Eye (tissue), 1 donor: ENCODE measurements around the gene TRABD2A.
"Not testable (repeated sequence)": the region's sequence is repeated elsewhere in the genome, so short reads cannot be mapped to it uniquely, and the experiment has no call there.

Experiments
- DNase-seq: peaks from one replicate; pipeline ENCODE4 v3.0.0-alpha.2; 2015

TRABD2A gene

GRCh38 chr2:84880645-84881521 is at the start of gene TRABD2A:
TSS of gene TRABD2A (minus strand) at chr2:84881084. CDS start at chr2:84881039, 45 bp downstream.
- DNase-seq: peak; percentile 59

GRCh38 chr2:84927275-84927627 is 46.4 kb upstream of the TRABD2A start:
- no peak for DNase-seq

GRCh38 chr2:84925724-84926376 is 45.0 kb upstream of the TRABD2A start:
- peak; percentile 97 for DNase-seq

- no peak for DNase-seq
These were observed 44.4 kb upstream of the TRABD2A start for GRCh38 chr2:84925336-84925723.

- DNase-seq: no peak
These were observed 43.6 kb upstream of the TRABD2A start for GRCh38 chr2:84924173-84925106.

- DNase-seq: no peak
These were observed 42.1 kb upstream of the TRABD2A start for GRCh38 chr2:84923009-84923408.

- peak; percentile 45 for DNase-seq
These were observed 39.1 kb upstream of the TRABD2A start for GRCh38 chr2:84919885-84920580.

- no peak for DNase-seq
These were observed 37.5 kb upstream of the TRABD2A start for GRCh38 chr2:84918430-84918829.

GRCh38 chr2:84917821-84918220 is 36.9 kb upstream of the TRABD2A start:
- DNase-seq: not testable (repeated sequence)

- not testable (repeated sequence) for DNase-seq
These were observed 34.8 kb upstream of the TRABD2A start for GRCh38 chr2:84915675-84916074.

GRCh38 chr2:84914334-84914733 is 33.5 kb upstream of the TRABD2A start:
- no peak for DNase-seq

GRCh38 chr2:84912984-84913383 is 32.1 kb upstream of the TRABD2A start:
- no peak for DNase-seq

GRCh38 chr2:84911135-84911678 is 30.3 kb upstream of the TRABD2A start:
- no peak for DNase-seq

- no peak for DNase-seq
These were observed 28.2 kb upstream of the TRABD2A start for GRCh38 chr2:84908948-84909713.

- DNase-seq: peak; percentile 84
These were observed 26.2 kb upstream of the TRABD2A start for GRCh38 chr2:84906900-84907714.

- peak; percentile 75 for DNase-seq
These were observed 25.4 kb upstream of the TRABD2A start for GRCh38 chr2:84906108-84906899.

- DNase-seq: peak; percentile 94
These were observed 24.6 kb upstream of the TRABD2A start, which contains the start of gene TMSB10 for GRCh38 chr2:84905181-84906107. TSS of gene TMSB10 (plus strand) at chr2:84905656.

- DNase-seq: peak; percentile 82
These were observed 23.9 kb upstream of the TRABD2A start for GRCh38 chr2:84904717-84905174.
